SK-MEL-5 (cell line): ENCODE data around the gene PTPRS. TPM values are rescaled to one million over a fixed set of nuclear protein-coding genes. Genes with fewer than 3 reads are reported as not detected.

ENCODE experiments used
- DNase-seq: peaks from one replicate; pipeline ENCODE4 v3.0.0-alpha.2; 2016; ENCODE audit warnings: low read depth, low spot score
- in situ Hi-C: cut with HindIII; loops from 2 replicates; pipeline ENCODE4 v1.10.0; 2016; ENCODE audit warnings: low sequenced_read_pairs, high pct_unique_total_duplicates, low pct_unique_long_range_greater_than_20kb
- total RNA-seq: library from RNA; depleted of rRNA; stranded (reverse); fragments of >200 nt; shearing (Covaris generic); gene quantifications from 2 replicates; pipeline ENCODE4 v1.2.3, GENCODE V29; 2014

The PTPRS gene
- total RNA-seq, 1 experiment from 2014 or later, result 74.6 TPM

DNA sequence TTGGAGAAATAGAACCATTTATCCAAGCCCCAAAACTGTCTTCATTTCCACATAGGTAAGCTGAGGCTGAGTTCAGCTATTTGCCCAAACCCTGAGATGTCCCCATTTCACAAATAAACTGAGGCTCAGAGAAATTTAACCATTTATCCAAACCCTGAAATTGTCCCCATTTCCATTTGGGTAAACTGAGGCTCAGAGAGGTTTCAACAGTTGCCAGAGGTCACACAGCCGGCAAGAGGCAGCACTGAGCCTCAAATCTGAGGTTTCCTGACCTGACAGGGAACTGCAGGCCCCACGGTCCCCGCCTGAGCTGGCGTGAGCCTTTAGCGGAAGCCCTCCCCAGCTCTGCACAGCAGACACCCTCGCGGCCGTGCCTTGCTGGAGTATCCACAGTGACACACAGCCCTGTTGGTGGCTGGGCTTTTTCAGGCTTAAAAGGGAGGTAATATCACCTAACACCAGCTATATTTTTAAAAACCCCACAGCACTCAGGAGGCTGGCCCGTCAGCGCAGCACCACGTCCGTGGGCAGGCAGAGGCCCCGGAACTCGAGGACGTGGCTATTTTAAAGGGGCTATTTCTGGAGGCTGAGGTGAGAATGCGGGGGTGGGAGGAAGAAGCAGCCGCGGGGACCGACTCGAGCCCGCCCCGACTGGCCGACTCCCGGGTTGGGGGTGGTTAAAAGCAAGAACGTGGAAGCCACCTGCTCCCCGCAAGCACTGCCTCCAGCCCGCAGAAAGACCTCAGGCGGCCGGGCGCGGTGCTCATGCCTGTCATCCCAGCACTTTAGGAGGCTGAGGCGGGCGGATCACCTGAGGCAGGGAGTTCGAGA is 18.5 kb downstream of the PTPRS start:
- DNase-seq, result no peak
- in situ Hi-C loops, result no loop called here

DNA sequence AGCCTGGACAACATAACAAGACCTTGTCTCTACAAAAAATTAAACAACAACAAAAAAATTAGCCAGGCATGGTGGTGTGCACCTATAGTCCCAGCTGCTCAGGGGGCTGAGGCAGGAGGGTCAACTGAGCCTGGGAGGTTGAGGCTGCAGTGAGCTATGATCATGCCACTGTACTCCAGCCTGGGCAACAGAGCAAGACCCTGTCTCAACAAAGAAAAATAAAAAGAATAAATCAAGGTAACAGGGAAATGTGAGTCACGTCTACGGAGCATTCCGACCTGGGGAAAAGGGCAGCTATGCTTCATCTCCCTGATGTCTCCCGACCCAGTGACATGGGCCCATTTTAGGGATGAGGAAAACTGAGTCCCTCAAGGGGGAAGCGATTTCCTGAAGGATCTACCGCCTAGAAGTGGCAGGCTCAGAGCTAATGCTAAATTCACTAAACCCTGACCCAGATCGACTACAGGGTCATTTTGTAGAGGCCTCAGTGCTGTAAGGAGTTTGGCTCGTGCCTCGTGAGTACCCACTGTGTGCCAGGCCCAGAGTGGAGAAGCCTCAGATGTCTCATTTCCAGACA is 19.5 kb downstream of the PTPRS start:
- in situ Hi-C loops, result no loop called here
- no peak for DNase-seq

DNA sequence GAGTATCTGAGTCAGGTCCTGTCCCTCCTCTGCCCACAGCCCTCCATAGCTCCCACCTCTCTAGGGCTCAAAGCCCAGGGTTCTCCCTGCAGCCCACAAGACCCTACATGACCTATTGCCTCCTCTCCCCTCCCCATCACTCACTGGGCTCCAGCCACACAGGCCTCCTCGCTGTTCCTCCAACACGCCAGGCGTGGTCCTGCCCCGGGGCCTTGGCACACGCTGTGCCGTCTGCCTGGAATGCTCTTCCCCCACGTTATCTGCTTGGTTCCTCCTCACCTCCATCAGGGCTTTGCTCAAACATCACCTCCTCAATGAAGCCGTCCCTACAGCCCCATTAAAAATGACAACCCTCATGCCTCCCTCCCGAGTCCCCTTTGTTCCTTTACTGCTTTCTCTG is 21.1 kb downstream of the PTPRS start:
- DNase-seq, result no peak
- in situ Hi-C loops, result no loop called here

DNA sequence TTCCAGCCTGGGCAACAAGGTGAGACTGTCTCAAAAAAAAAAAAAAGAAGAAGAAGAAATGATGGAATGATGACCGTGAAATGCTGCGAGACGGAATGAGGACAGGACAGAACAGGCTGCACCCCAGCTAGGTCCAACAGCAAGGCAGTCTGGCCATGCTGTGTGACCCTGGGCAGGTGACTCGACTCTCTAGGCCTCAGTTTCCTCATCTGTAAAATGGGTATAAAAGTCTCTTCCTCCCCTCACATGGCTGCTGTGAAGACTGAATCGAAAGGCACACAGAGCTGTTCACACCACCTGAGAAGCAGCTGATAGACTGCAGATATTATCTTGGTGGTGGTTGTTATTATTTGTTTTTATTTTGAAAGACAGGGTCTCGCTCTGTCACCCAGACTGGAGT is 22.3 kb downstream of the PTPRS start:
- no peak for DNase-seq
- in situ Hi-C loops, result no loop called here

DNA sequence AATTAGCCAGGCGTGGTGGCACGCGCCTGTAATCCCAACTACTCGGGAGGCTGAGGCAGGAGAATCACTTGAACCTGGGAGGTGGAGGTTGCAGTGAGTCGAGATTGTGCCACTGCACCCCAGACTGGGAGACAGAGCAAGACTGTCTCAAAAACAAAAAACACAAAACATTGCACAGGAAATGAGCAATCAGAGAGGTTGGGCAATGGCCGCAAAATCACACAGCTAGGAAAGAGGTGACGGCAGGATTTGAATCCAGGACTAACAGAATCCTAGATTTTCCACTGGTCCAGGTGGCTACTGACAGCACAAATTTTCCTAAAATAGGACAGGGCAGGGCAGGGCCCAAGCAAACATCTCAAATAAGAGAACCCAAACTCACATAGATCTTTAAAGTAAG is 23.3 kb downstream of the PTPRS start:
- DNase-seq, result no peak
- in situ Hi-C loops, result no loop called here

DNA sequence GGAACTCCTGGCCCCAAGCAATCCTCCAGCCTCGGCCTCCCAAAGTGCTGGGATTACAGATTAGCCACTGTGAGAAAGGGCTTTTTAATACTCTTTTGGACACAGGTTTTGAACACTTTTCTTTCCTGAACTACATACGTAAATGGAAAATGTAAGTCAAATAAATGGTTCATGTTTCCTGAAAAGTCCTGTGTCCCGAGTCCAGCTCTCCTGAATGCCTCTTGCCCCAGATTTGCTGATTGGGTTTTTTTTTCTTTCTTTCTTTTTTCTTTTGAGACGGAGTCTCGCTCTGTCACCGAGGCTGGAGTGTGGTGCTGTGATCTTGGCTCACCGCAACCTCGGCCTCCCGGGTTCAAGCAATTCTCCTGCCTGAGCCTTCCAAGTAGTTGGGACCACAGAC is 24.5 kb downstream of the PTPRS start:
- no peak for DNase-seq
- in situ Hi-C loops, result no loop called here

DNA sequence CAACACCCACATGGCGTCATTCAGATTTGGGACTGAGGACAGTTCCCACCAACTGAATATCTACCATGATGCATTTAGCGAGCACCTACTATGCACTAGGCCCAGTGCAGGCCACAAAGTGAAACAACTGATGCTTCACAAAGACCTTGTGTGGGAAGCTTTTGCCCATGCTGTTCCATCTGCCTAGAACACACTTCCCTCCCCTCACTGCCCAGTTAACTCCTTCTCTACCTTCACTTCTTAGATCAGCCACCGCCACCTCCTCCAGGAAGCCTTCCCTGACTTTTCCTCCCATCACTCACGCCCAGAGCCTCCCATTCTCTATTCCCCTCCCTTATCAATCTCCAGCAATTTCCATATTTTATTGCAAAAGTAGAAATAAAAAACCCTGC is 25.7 kb downstream of the PTPRS start:
- no peak for DNase-seq
- in situ Hi-C loops, result no loop called here

DNA sequence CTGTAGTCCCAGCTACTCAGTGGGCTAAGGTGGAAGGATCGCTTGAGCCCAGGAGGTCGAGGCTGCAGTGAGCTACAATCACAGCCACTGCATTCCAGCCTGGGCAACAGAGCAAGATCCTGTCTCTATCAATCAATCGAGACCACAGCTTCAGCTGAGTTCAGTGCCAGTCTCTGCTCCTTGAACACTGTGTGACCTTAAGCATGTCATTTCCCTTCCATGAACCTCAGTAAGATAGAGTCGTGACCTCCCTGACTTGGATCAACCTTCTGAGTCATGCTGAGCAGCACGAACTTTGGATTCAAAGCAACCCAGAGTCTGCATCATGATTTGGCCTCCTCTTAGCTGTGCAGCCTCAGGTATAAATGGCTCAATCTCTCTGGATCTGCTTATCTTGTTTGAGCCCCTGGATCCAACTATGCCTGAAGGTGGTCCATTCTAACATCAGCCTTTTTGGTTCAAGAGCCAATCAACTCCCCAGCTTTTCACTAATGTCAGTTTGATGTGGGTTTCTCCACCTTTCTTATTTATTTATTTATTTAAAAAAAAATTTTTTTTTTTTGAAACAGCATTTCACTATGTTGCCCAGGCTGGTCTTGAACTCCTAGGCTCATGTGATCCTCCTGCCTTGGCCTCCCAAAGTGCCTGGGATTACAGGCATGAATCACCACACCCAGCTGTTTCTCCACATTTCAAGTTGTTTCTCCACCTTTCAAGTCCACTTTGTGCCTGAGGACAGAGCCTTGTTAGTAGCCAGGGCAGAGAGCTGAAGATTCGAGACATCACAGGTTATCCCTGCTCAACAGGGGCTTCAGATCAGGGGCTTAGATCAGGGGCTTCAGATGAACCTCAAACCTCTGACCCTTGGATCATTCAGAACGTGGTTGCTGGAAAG is 26.4 kb downstream of the PTPRS start:
- in situ Hi-C loops, result no loop called here
- no peak for DNase-seq

DNA sequence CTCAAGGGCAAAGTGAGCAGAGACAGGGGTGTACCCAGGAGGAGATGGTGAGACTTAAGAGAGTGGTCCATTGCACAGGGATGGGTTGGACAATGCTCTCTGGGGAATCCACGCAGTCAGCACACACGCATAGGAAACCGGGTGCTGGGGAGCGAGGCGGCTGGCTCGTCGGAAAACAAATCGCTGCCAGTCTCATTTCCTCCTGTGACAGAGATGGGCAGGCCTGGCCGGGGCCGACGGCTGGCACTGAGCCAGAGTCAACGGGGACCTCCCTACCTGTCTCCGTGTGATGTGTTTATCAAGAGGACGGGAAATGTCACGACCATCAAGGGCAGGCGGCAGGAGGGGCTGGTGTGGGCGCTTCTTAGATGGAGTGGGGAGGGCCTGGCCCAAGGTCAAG is 27.3 kb downstream of the PTPRS start:
- in situ Hi-C loops, result no loop called here
- DNase-seq, result no peak

DNA sequence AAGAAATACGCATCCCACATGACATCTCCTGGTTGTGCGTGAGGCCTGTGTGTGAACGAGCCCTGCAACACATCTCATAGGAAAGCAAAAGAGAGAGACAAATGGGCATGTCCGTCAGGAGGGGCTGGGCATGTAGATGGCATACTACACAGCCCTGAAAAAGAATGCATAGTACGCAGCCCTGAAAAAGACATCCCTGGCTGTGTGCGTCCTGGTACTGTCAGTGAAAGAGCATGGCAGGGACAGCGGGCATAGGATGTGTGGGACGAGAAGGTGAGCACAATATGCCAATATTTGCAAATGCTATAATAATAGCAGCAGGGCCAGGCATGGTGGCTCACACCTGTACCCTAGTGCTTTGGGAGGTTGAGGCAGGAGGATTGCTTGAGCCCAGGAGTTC is 28.6 kb downstream of the PTPRS start:
- in situ Hi-C loops, result no loop called here
- no peak for DNase-seq

DNA sequence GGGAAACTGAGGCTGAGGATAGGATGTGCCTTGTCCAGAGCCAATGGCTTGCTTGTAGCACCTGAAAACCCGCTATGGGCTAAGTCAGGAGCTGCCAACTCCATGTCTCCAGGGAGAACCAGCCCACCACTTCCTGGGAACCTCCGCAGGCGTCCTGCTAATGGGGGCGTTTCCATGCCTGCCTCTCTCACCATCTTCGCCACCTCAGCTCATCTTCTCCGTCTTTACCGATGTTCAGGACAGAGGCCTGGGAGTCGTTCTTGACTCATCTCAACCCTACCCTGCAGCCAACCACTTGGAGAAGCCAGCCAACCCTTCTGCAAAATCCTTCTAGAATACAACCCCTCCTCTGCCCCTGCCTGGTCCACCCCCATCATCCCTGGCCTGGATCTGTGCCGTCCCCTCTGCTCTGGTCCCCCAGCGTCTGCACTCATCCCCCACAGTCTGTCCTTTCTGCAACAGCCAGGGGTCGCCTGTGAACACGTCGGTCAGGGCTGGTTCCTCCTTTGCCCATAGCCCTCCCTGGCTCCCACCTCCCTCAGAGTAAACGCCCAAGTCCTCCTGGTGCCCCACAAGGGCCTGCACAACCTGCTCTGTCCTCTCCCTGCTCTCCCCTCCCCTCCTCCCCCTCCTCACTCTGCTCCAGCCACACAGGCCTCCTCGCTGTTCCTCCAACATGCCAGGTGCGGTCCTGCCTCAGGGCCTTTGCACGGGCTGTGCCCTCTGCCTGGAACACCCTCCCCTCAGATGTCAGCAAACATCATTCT is 31.0 kb downstream of the PTPRS start:
- DNase-seq, result no peak
- in situ Hi-C loops, result no loop called here

DNA sequence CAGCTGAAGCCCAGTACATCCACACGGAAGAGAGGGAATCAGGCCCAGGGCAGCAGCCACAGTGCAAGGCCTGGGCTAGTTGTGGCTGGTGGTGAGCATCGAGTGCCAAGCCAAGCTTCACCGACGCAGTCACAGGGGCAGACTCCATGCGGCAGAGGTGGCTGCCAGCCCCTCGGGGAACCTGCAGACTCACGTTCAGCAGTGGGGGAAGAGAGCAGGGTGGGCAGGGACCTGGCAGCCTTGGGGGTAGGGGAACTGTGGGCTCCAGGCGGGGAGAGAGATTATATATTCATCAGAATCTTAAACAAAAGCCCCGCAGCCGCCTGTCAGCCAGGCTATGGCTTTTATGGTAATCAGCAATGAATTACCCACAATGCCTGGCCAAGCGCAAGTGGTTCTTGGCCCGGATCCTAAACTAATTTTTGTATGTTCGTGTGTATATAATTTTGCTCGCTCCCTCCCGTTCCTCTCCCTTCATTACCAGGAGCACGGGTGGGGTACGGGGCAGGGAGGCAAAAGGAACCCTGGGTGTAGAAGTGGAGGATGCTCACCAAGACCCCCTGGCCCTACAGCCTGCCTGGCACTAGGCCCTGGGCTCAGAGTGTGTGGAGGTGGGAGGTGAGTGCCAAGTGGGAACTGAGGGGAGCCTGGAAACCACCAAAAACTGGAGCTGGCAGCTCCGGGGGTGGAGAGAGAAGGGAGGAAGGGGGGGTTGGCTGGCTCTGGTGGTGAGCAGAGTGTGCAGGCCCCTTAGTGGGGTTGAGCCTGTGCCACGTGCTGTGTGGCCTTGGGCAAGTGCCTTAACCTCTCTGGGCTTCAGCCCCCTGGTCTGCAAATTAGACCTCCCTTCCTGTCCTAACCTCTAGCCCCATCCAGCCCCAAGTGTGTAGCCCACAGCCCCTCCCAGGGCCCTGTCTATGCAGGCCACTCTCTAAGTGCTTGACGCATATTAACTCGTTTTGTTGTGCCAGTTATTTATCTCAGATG is 31.9 kb downstream of the PTPRS start:
- in situ Hi-C loops, result no loop called here
- no peak for DNase-seq

DNA sequence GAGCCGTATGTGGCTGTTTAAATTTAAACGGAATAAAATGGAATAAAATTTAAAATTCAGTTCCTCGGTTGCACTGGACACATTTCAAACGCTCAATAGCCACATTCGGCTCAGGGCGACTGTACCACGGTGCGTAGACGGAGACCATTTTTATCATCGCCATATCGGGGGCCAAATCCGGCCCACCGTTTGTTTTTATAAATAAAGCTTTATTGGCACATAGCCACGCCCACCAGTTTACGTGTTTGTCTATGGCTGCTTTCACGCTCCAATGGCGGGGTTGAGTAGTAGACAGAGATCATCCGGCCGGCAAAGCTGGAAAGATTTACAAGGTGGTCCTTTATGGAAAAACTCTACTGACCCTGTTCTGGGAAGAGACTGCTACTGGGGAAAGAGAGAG is 33.0 kb downstream of the PTPRS start:
- no peak for DNase-seq
- in situ Hi-C loops, result no loop called here

DNA sequence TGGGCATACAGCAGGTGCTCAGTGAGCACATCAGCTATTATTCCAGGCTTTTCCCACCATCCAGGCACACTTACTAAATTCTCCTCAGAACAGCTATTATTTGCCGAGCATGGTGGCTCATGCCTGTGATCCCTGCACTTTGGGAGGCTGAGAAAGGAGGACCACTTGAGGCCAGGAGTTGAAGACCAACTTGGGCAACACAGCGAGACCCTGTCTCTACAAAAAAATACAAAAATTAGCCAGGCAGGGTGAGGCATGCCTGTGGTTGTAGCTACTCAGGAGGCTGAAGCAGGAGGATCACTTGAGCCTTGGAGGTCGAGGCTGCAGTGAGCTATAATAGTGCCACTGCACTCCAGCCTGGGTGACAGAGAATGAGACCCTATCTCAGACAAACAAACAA is 35.4 kb downstream of the PTPRS start:
- DNase-seq, result no peak
- in situ Hi-C loops, result no loop called here

DNA sequence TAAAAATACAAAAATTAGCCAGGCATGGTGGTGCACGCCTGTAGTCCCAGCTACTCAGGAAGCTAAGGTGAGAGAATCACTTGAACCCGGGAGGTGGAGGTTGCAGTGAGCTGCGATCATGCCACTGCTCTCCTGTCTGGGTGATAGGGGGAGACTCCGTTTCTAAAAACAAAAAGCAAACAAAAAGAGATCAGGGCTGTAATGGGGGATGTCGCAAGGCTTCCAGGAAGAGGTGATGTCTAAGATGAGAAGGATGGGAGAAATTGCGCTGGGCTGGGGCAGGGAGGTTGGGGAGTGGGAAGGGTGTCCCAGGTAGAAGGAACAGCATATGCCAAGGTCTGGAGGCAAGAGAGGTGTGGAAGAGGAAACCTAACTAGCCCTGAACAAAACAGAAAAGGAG is 36.1 kb downstream of the PTPRS start:
- in situ Hi-C loops, result no loop called here
- no peak for DNase-seq

DNA sequence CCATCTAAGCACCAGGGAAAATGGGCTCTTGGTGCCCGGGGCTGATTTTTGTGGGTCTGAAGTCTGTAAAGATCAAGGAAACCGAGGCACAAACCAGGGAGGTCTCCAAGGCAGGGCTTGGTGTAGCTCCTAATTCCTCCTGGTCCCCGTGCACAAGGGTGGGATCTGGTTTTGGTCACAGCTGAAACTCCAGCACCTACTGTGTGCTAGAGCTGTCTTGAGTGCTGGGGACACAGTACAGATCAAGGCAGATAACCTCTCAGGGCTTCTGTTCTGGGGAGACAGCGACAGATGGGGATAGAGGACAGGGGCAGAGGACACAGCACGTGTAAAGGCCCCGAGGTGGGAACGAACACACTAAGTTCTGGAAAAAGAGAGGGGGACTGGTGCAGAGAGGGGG is 37.4 kb downstream of the PTPRS start:
- in situ Hi-C loops, result no loop called here
- DNase-seq, result no peak

DNA sequence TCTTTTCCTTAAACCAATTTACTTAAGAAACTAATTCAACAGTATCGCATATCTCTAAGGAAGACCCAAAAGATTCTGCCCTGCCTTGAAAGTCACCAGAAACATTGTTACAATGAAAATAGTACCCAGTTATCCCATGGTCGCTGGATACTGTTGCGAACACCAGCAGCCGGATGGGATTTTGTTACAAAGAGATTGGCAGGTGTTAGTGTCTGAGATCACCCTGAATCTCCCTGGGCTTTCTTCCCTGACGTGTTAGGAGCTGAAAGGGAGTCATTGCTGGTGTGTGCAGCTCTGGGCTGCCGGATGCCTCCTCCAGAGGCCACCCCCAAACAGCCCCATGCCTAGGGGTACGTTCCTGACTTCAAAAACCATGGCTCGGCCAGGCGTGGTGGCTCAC is 38.2 kb downstream of the PTPRS start:
- DNase-seq, result no peak
- in situ Hi-C loops, result no loop called here
